Measurements from ENCODE around the gene RAPGEFL1.

DNA sequence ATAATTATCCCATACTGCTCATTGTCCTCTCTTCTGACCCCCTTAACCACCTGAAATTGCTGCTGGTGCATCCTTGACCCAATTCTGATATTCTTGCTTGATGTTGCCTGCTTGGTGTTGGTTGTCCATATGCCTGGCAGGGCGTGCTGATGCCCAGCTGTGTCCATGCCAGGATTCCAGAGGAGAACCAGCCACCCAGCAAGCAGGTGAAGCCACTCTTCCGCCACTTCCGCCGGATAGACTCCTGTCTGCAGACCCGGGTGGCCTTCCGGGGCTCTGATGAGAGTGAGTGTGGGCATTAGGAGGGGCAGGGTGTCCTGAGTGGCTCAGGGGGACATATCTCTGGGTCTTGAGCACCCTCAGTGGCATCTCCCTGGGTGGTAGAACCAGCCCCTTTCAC lies 11.4 kb downstream of the RAPGEFL1 start:
- TF ChIP-seq, protein P1, sequence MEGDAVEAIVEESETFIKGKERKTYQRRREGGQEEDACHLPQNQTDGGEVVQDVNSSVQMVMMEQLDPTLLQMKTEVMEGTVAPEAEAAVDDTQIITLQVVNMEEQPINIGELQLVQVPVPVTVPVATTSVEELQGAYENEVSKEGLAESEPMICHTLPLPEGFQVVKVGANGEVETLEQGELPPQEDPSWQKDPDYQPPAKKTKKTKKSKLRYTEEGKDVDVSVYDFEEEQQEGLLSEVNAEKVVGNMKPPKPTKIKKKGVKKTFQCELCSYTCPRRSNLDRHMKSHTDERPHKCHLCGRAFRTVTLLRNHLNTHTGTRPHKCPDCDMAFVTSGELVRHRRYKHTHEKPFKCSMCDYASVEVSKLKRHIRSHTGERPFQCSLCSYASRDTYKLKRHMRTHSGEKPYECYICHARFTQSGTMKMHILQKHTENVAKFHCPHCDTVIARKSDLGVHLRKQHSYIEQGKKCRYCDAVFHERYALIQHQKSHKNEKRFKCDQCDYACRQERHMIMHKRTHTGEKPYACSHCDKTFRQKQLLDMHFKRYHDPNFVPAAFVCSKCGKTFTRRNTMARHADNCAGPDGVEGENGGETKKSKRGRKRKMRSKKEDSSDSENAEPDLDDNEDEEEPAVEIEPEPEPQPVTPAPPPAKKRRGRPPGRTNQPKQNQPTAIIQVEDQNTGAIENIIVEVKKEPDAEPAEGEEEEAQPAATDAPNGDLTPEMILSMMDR (IDR thresholded peaks at IDR 0.05) = no peak
- TF ChIP-seq POLR2A (IDR thresholded peaks at IDR 0.05) = no peak

Data from adrenal gland (tissue), 5 donors.